ENCODE data around the gene DONSON.
"Not testable (repeated sequence)": the region's sequence is repeated elsewhere in the genome, so short reads cannot be mapped to it uniquely, and the experiment has no call there.

DONSON gene

DNA sequence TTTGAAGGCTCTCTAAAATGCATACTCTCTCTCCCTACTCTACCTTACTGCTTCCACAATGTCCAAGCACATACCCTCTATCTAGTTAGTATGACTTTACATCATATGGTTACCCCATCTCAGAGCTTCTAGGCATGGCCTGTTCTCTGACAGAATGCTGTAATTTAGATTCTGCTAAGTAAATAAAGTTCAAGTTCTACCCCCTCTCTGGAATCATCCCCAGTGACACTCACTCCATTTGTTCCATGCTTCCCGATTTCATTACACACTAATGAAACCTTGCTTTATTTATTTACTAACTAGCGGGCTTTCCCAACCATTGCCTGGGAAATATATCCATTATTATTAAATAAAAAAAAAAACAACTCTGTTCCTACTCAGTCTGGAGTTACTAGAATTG lies 45.8 kb upstream of the DONSON start:
- Histone ChIP-seq H3K4me3 (ENCODE audit: low read depth, low read length) (no peak overlapping the region), H3K9me3 (ENCODE audit: control insufficient read depth, insufficient read depth, low read depth, low read length) (no peaks in the 10 kb centered on the region), H3K4me1 (ENCODE audit: control insufficient read depth, insufficient read depth, low read length) (no peaks in the 10 kb centered on the region), H3K36me3 (ENCODE audit: control insufficient read depth in 2 of 2, insufficient read depth in 1 of 2, low read length in 2 of 2) (peaks cover 28 to 37% of the 10 kb centered on the region in 2 experiments), H3K27ac (ENCODE audit: extremely low read depth, low read depth, low read length) (no peak overlapping the region)
- TF ChIP-seq ZSCAN18 (tag by site-specific recombination; IDR thresholded peaks at IDR 0.05) (no peak), GLIS1 (tag by site-specific recombination; IDR thresholded peaks at IDR 0.05) (no peak), PATZ1 (tag by site-specific recombination; IDR thresholded peaks at IDR 0.05) (no peak), ZNF157 (tag by site-specific recombination; IDR thresholded peaks at IDR 0.05) (no peak), KLF7 (tag by site-specific recombination; IDR thresholded peaks at IDR 0.05; ENCODE audit: borderline replicate concordance) (no peak)
- TF ChIP-seq, protein P1, sequence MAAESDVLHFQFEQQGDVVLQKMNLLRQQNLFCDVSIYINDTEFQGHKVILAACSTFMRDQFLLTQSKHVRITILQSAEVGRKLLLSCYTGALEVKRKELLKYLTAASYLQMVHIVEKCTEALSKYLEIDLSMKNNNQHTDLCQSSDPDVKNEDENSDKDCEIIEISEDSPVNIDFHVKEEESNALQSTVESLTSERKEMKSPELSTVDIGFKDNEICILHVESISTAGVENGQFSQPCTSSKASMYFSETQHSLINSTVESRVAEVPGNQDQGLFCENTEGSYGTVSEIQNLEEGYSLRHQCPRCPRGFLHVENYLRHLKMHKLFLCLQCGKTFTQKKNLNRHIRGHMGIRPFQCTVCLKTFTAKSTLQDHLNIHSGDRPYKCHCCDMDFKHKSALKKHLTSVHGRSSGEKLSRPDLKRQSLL (tag by site-specific recombination; IDR thresholded peaks at IDR 0.05) = no peak
- ChIA-PET CTCF (interaction anchor here (3.4 kb wide), 1 partner anchor 28 kb away, joined by 9 read pairs; no protein-coding TSS in a partner anchor), POLR2A (interaction anchor here (0.7 kb wide), 1 partner anchor 13 kb away, joined by 3 read pairs; no protein-coding TSS in a partner anchor)

DNA sequence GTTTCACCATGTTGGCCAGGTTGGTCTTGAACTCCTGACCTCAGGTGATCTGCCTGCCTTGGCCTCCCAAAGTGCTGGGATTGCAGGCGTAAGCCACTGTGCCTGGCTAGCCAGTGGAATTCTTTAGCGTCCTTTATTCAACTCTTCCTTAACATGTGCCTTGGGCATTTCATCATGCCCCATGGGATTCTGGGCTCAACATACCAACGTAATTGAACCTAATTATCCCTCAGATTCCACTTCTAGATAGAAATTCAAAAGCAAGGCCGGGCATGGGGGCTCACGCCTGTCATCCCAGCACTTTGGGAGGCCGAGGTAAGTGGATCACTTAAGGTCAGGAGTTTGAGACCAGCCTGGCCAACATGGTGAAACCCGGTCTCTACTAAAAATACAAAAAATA lies 37.7 kb upstream of the DONSON start:
- CTCF ChIA-PET = interaction anchor here (0.8 kb wide), 1 partner anchor 20 kb away, joined by 3 read pairs; no protein-coding TSS in a partner anchor
- POLR2A ChIA-PET; H3K4me3 ChIP-seq (ENCODE audit: low read depth, low read length); H3K4me1 ChIP-seq (ENCODE audit: control insufficient read depth, insufficient read depth, low read length); H3K27ac ChIP-seq (ENCODE audit: extremely low read depth, low read depth, low read length); H3K9me3 ChIP-seq (ENCODE audit: control insufficient read depth, insufficient read depth, low read depth, low read length): not testable (repeated sequence)
- peaks cover 48 to 50% of the 10 kb centered on the region in 2 experiments for H3K36me3 ChIP-seq (ENCODE audit: control insufficient read depth in 2 of 2, insufficient read depth in 1 of 2, low read length in 2 of 2)

- H3K27ac ChIP-seq (ENCODE audit: extremely low read depth, low read depth, low read length) = no peak overlapping the region
- no peaks in the 10 kb centered on the region for H3K9me3 ChIP-seq (ENCODE audit: control insufficient read depth, insufficient read depth, low read depth, low read length)
- H3K4me3 ChIP-seq (ENCODE audit: low read depth, low read length) = no peak overlapping the region
- TF ChIP-seq GLIS2 (tag by site-specific recombination; IDR thresholded peaks at IDR 0.05) (no peak), ZNF2 (tag by site-specific recombination; IDR thresholded peaks at IDR 0.05) (no peak), SETDB1 (IDR thresholded peaks at IDR 0.05; ENCODE audit: insufficient read length, low read length) (no peak), ZNF660 (tag by site-specific recombination; IDR thresholded peaks at IDR 0.05) (no peak), ZNF354C (tag by site-specific recombination; IDR thresholded peaks at IDR 0.05; ENCODE audit: borderline replicate concordance, low read depth) (no peak), ZNF560 (tag by site-specific recombination; IDR thresholded peaks at IDR 0.05; ENCODE audit: borderline replicate concordance) (no peak), ZFP37 (tag by site-specific recombination; IDR thresholded peaks at IDR 0.05) (no peak), ZNF350 (tag by site-specific recombination; IDR thresholded peaks at IDR 0.05) (no peak), ZNF626 (tag by site-specific recombination; IDR thresholded peaks at IDR 0.05) (no peak), ZNF530 (tag by site-specific recombination; IDR thresholded peaks at IDR 0.05; ENCODE audit: low read depth) (no peak), ZBTB1 (tag by site-specific recombination; IDR thresholded peaks at IDR 0.05) (no peak), ZNF133 (tag by site-specific recombination; IDR thresholded peaks at IDR 0.05) (no peak), ZNF621 (tag by site-specific recombination; IDR thresholded peaks at IDR 0.05) (no peak)
- TF ChIP-seq, protein P2, sequence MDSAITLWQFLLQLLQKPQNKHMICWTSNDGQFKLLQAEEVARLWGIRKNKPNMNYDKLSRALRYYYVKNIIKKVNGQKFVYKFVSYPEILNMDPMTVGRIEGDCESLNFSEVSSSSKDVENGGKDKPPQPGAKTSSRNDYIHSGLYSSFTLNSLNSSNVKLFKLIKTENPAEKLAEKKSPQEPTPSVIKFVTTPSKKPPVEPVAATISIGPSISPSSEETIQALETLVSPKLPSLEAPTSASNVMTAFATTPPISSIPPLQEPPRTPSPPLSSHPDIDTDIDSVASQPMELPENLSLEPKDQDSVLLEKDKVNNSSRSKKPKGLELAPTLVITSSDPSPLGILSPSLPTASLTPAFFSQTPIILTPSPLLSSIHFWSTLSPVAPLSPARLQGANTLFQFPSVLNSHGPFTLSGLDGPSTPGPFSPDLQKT (IDR thresholded peaks at IDR 0.05; ENCODE audit: borderline replicate concordance, low read depth, low read length) = no peak
- peaks cover 25 to 49% of the 10 kb centered on the region in 2 experiments for H3K36me3 ChIP-seq (ENCODE audit: control insufficient read depth in 2 of 2, insufficient read depth in 1 of 2, low read length in 2 of 2)
- H3K4me1 ChIP-seq (ENCODE audit: control insufficient read depth, insufficient read depth, low read length) = no peaks in the 10 kb centered on the region
- ChIA-PET POLR2A (no interaction called here), CTCF (interaction anchor here (0.7 to 2.5 kb wide), 4 partner anchors 9 to 292 kb away, joined by 3 to 15 read pairs (median 3); no protein-coding TSS in a partner anchor)
Measured at GRCh38 chr21:33622253-33622652, 33.8 kb upstream of the DONSON start.

Measured in HEK293 (cell line).